Vein endothelial cell (primary cell): Measurements from ENCODE around the gene ATRX. TPM values are rescaled to one million over a fixed set of nuclear protein-coding genes. Genes with fewer than 3 reads are reported as not detected.

Experiments used
- small RNA-seq: library from RNA; depleted of rRNA; stranded (forward); fragments of <200 nt; gene quantifications from one replicate; pipeline ENCODE3, GENCODE V24; 2012
- total RNA-seq: library from RNA; depleted of rRNA; stranded (reverse); fragments of >200 nt; gene quantifications from 2 replicates; pipeline ENCODE4 v1.2.3, GENCODE V29; 2012

ATRX gene
- 73.8 and 83.9 TPM in 2 replicates for total RNA-seq

GRCh38 chrX:77785486-77786364 lies at the start of gene ATRX:
Gene ATRX, minus strand, starts transcription at chrX:77786216. Its CDS starts 215 bp downstream, at chrX:77786001.

Small RNA genes within 50 kb of the gene (small RNA-seq; reads per million reads assigned to genes)
- gene FABP5P15, result not detected

Other genes starting within 250 kb of the ATRX start
- 83.3 and 118 TPM in 2 replicates for gene MAGT1, start 109.2 kb upstream of the ATRX start, total RNA-seq
- gene COX7B, start 113.3 kb upstream of the ATRX start, total RNA-seq, result 247 and 282 TPM in 2 replicates
- 15.4 and 16.3 TPM in 2 replicates for gene ATP7A, start 124.5 kb upstream of the ATRX start, total RNA-seq
- gene PGAM4, start 183.4 kb upstream of the ATRX start, total RNA-seq, result not detected in 2 replicates